ENCODE measurements around the gene UNCX.

UNCX gene

GRCh38 chr7:1235501-1236131, 2.9 kb downstream of the UNCX start:
- TF ChIP-seq CTCF (IDR thresholded peaks at IDR 0.05; ENCODE audit: low read length, missing control alignments) = no peak
- DNase-seq (ENCODE audit: low read depth) = no peak
- H3K4me3 ChIP-seq (replicated peaks; ENCODE audit: low read depth, low read length) = no peak overlapping the region

GRCh38 chr7:1236132-1236661, 3.5 kb downstream of the UNCX start:
- no peak overlapping the region for H3K4me3 ChIP-seq (replicated peaks; ENCODE audit: low read depth, low read length)
- no peak for TF ChIP-seq CTCF (IDR thresholded peaks at IDR 0.05; ENCODE audit: low read length, missing control alignments)
- no peak for DNase-seq (ENCODE audit: low read depth)

- no peak for DNase-seq (ENCODE audit: low read depth)
- no peak overlapping the region for H3K4me3 ChIP-seq (replicated peaks; ENCODE audit: low read depth, low read length)
- no peak for TF ChIP-seq CTCF (IDR thresholded peaks at IDR 0.05; ENCODE audit: low read length, missing control alignments)
Measured at GRCh38 chr7:1236831-1237701, 4.4 kb downstream of the UNCX start.

- H3K4me3 ChIP-seq (replicated peaks; ENCODE audit: low read depth, low read length) = no peak overlapping the region
- no peak for DNase-seq (ENCODE audit: low read depth)
- no peak for TF ChIP-seq CTCF (IDR thresholded peaks at IDR 0.05; ENCODE audit: low read length, missing control alignments)
Measured at GRCh38 chr7:1237704-1238255, 5.1 kb downstream of the UNCX start.

- no peak for DNase-seq (ENCODE audit: low read depth)
- H3K4me3 ChIP-seq (replicated peaks; ENCODE audit: low read depth, low read length) = no peak overlapping the region
- TF ChIP-seq CTCF (IDR thresholded peaks at IDR 0.05; ENCODE audit: low read length, missing control alignments) = no peak
Measured at GRCh38 chr7:1238450-1238882, 5.8 kb downstream of the UNCX start.

GRCh38 chr7:1238931-1239802, 6.5 kb downstream of the UNCX start:
- TF ChIP-seq CTCF (IDR thresholded peaks at IDR 0.05; ENCODE audit: low read length, missing control alignments) = no peak
- no peak for DNase-seq (ENCODE audit: low read depth)
- no peak overlapping the region for H3K4me3 ChIP-seq (replicated peaks; ENCODE audit: low read depth, low read length)
